HG03159 (cell line): Measurements from ENCODE around the gene STOML2.
A peak's percentile ranks its signal among the peaks of the same experiment; 100 is the strongest.
"Not testable (repeated sequence)": the region's sequence is repeated elsewhere in the genome, so short reads cannot be mapped to it uniquely, and the experiment has no call there.

ENCODE experiments used
- ATAC-seq: cut with Tn5 transposase; IDR thresholded peaks from one replicate; pipeline ENCODE4 v1.9.1; 2021; ENCODE audit warnings: mild to moderate bottlenecking, moderate library complexity; ENCODE audit not compliant: unreplicated experiment

STOML2 gene

GRCh38 chr9:35102769-35103659 is at the start of gene STOML2:
STOML2 (minus strand) TSS chr9:35103131; CDS start chr9:35103094, 37 bp downstream.
- peak; percentile 92 for ATAC-seq

- ATAC-seq = not testable (repeated sequence)
These were observed 45.1 kb upstream of the STOML2 start for GRCh38 chr9:35147941-35148563.

- no peak for ATAC-seq
These were observed 39.1 kb upstream of the STOML2 start for GRCh38 chr9:35142037-35142436.

- no peak for ATAC-seq
These were observed 37.2 kb upstream of the STOML2 start for GRCh38 chr9:35140093-35140492.

- no peak for ATAC-seq
These were observed 33.9 kb upstream of the STOML2 start for GRCh38 chr9:35136866-35137265.

GRCh38 chr9:35135988-35136387 is 33.1 kb upstream of the STOML2 start:
- no peak for ATAC-seq

GRCh38 chr9:35134920-35135319 is 32.0 kb upstream of the STOML2 start:
- no peak for ATAC-seq

GRCh38 chr9:35116898-35117551 is 14.1 kb upstream of the STOML2 start:
- peak; percentile 52 for ATAC-seq

- ATAC-seq = no peak
These were observed 13.6 kb upstream of the STOML2 start for GRCh38 chr9:35116539-35116897.

GRCh38 chr9:35115680-35116538 is 13.0 kb upstream of the STOML2 start, which contains the start of gene ATOSB:
ATOSB (minus strand) TSS chr9:35115862; CDS start chr9:35108274, 7,588 bp downstream.
- peak; percentile 48 for ATAC-seq

GRCh38 chr9:35114840-35115628 is 12.1 kb upstream of the STOML2 start:
- no peak for ATAC-seq

- no peak for ATAC-seq
These were observed 11.3 kb upstream of the STOML2 start for GRCh38 chr9:35114113-35114839.

- no peak for ATAC-seq
These were observed 9.5 kb upstream of the STOML2 start for GRCh38 chr9:35112257-35113020.

GRCh38 chr9:35111001-35111933 is 8.3 kb upstream of the STOML2 start:
- ATAC-seq = peak; percentile 68

GRCh38 chr9:35110327-35110761 is 7.4 kb upstream of the STOML2 start:
- ATAC-seq = no peak

- no peak for ATAC-seq
These were observed 6.1 kb upstream of the STOML2 start for GRCh38 chr9:35108946-35109575.

- no peak for ATAC-seq
These were observed 5.5 kb upstream of the STOML2 start for GRCh38 chr9:35108461-35108860.
